Immature natural killer cell (primary cell): Measurements from ENCODE around the gene SLC4A8. TPM values are rescaled to one million over a fixed set of nuclear protein-coding genes. Genes with fewer than 3 reads are reported as not detected.
A peak's percentile ranks its signal among the peaks of the same experiment; 100 is the strongest.

Experiments
- DNase-seq, 3 donors: peaks; one replicate each; pipeline ENCODE4 v3.0.0; 2022; ENCODE audit warnings: mixed read lengths in 1 of 3
- H3K27ac Mint-ChIP-seq, 6 donors: one replicate each; pipeline ENCODE4 v1.8.0; 2020; ENCODE audit warnings: mixed read lengths in 6 of 6, mild to moderate bottlenecking in 5 of 6, inconsistent platforms in 4 of 6, moderate library complexity in 3 of 6
- H3K27me3 Mint-ChIP-seq, 3 donors: one replicate each; pipeline ENCODE4 v1.8.0; 2020 to 2021; ENCODE audit warnings: low read depth in 3 of 3, mild to moderate bottlenecking in 3 of 3, mixed read lengths in 3 of 3, moderate library complexity in 3 of 3, inconsistent platforms in 1 of 3
- H3K36me3 Mint-ChIP-seq, 3 donors: one replicate each; pipeline ENCODE4 v1.8.0; 2020; ENCODE audit warnings: mixed read lengths in 3 of 3, inconsistent platforms in 2 of 3, mild to moderate bottlenecking in 2 of 3
- H3K4me1 Mint-ChIP-seq, 2 donors: one replicate each; pipeline ENCODE4 v1.8.0; 2020; ENCODE audit warnings: inconsistent platforms in 2 of 2, mild to moderate bottlenecking in 2 of 2, mixed read lengths in 2 of 2, moderate library complexity in 1 of 2
- H3K4me3 Mint-ChIP-seq, 5 donors: one replicate each; pipeline ENCODE4 v1.8.0; 2020; ENCODE audit warnings: mild to moderate bottlenecking in 5 of 5, mixed read lengths in 5 of 5, inconsistent platforms in 3 of 5, moderate library complexity in 3 of 5
- H3K9me3 Mint-ChIP-seq, 6 donors: one replicate each; pipeline ENCODE4 v1.8.0; 2020; ENCODE audit warnings: mild to moderate bottlenecking in 6 of 6, mixed read lengths in 6 of 6, inconsistent platforms in 4 of 6, moderate library complexity in 3 of 6
- polyA plus RNA-seq, 3 donors: library from polyadenylated mRNA; unstranded; fragments of 300-500 nt; fragmentation: Illumina TruSeq; gene quantifications; one replicate each; pipeline ENCODE4 v1.2.3, GENCODE V29; 2021

SLC4A8 gene
- 1 to 10 TPM in 2 of 3 donors, not detected in 1; 1.2 TPM for polyA plus RNA-seq

- peak within 1 kb of the TSS; percentile 82 to 89 (median 87) for H3K4me3 Mint-ChIP-seq
- no peaks in the 10 kb centered on the region for H3K9me3 Mint-ChIP-seq
- H3K27ac Mint-ChIP-seq, result peak within 1 kb of the TSS; percentile 40 to 81 (median 75)
- H3K4me1 Mint-ChIP-seq, result peaks cover 11 to 19% of the 10 kb centered on the region in 2 donors
- H3K27me3 Mint-ChIP-seq, result peaks cover 0 to 4% (median 3%) of the 10 kb centered on the region in 3 donors
- H3K36me3 Mint-ChIP-seq, result no peaks in the 10 kb centered on the region
- DNase-seq, result peak; percentile 87 to 88 (median 87)
Observed at GRCh38 chr12:51424662-51425539, at the start of gene SLC4A8. Gene SLC4A8 (plus strand): TSS chr12:51424831. CDS start chr12:51424988, 157 bp downstream.

GRCh38 chr12:51374856-51375255, 49.8 kb upstream of the SLC4A8 start:
- H3K4me1 Mint-ChIP-seq, result peaks cover 17 to 20% of the 10 kb centered on the region in 2 donors
- peaks cover 0 to 5% (median 5%) of the 10 kb centered on the region in 3 donors for H3K27me3 Mint-ChIP-seq
- peaks cover 37 to 72% (median 58%) of the 10 kb centered on the region in 3 donors for H3K36me3 Mint-ChIP-seq
- H3K9me3 Mint-ChIP-seq, result no peaks in the 10 kb centered on the region
- no peak overlapping the region for H3K4me3 Mint-ChIP-seq
- H3K27ac Mint-ChIP-seq, result peak overlapping the region in 3 of 6 donors; percentile 38 to 84 (median 59)
- DNase-seq, result no peak

GRCh38 chr12:51377099-51377984, 47.3 kb upstream of the SLC4A8 start:
- no peak overlapping the region for H3K4me3 Mint-ChIP-seq
- H3K27ac Mint-ChIP-seq, result peak overlapping the region in 2 of 6 donors; percentile 47 to 57
- H3K36me3 Mint-ChIP-seq, result peaks cover 38 to 76% (median 58%) of the 10 kb centered on the region in 3 donors
- no peaks in the 10 kb centered on the region for H3K27me3 Mint-ChIP-seq
- H3K4me1 Mint-ChIP-seq, result peaks cover 5 to 6% of the 10 kb centered on the region in 2 donors
- no peaks in the 10 kb centered on the region for H3K9me3 Mint-ChIP-seq
- DNase-seq, result no peak

GRCh38 chr12:51378749-51379148, 45.9 kb upstream of the SLC4A8 start:
- H3K9me3 Mint-ChIP-seq, result no peaks in the 10 kb centered on the region
- no peak for DNase-seq
- H3K4me3 Mint-ChIP-seq, result no peak overlapping the region
- H3K4me1 Mint-ChIP-seq, result peaks cover 5 to 6% of the 10 kb centered on the region in 2 donors
- H3K27ac Mint-ChIP-seq, result peak overlapping the region in 1 of 6 donors; percentile 62
- H3K27me3 Mint-ChIP-seq, result no peaks in the 10 kb centered on the region
- H3K36me3 Mint-ChIP-seq, result peaks cover 38 to 75% (median 59%) of the 10 kb centered on the region in 3 donors

GRCh38 chr12:51379571-51379970, 45.1 kb upstream of the SLC4A8 start:
- no peak overlapping the region for H3K27ac Mint-ChIP-seq
- H3K4me1 Mint-ChIP-seq, result peaks cover 5 to 6% of the 10 kb centered on the region in 2 donors
- no peak overlapping the region for H3K4me3 Mint-ChIP-seq
- no peaks in the 10 kb centered on the region for H3K27me3 Mint-ChIP-seq
- DNase-seq, result no peak
- H3K9me3 Mint-ChIP-seq, result no peaks in the 10 kb centered on the region
- peaks cover 36 to 70% (median 58%) of the 10 kb centered on the region in 3 donors for H3K36me3 Mint-ChIP-seq

GRCh38 chr12:51381226-51382079, 43.2 kb upstream of the SLC4A8 start:
- no peak for DNase-seq
- Mint-ChIP-seq H3K36me3 (peaks cover 29 to 67% (median 58%) of the 10 kb centered on the region in 3 donors), H3K4me3 (no peak overlapping the region), H3K27me3 (no peaks in the 10 kb centered on the region), H3K9me3 (no peaks in the 10 kb centered on the region), H3K27ac (peak overlapping the region in 1 of 6 donors; percentile 47), H3K4me1 (peaks cover 10 to 12% of the 10 kb centered on the region in 2 donors)

GRCh38 chr12:51382173-51382572, 42.5 kb upstream of the SLC4A8 start:
- DNase-seq, result no peak
- no peaks in the 10 kb centered on the region for H3K27me3 Mint-ChIP-seq
- H3K36me3 Mint-ChIP-seq, result peaks cover 29 to 61% (median 59%) of the 10 kb centered on the region in 3 donors
- no peaks in the 10 kb centered on the region for H3K9me3 Mint-ChIP-seq
- H3K4me3 Mint-ChIP-seq, result no peak overlapping the region
- H3K4me1 Mint-ChIP-seq, result peaks cover 14 to 16% of the 10 kb centered on the region in 2 donors
- H3K27ac Mint-ChIP-seq, result peak overlapping the region in 1 of 6 donors; percentile 31

- no peaks in the 10 kb centered on the region for H3K27me3 Mint-ChIP-seq
- H3K27ac Mint-ChIP-seq, result peak overlapping the region in 2 of 6 donors; percentile 32 to 40
- H3K4me1 Mint-ChIP-seq, result peaks cover 22 to 27% of the 10 kb centered on the region in 2 donors
- H3K9me3 Mint-ChIP-seq, result no peaks in the 10 kb centered on the region
- H3K36me3 Mint-ChIP-seq, result peaks cover 23 to 50% (median 47%) of the 10 kb centered on the region in 3 donors
- H3K4me3 Mint-ChIP-seq, result no peak overlapping the region
- no peak for DNase-seq
Observed at GRCh38 chr12:51383269-51383905, 41.2 kb upstream of the SLC4A8 start.

- H3K27ac Mint-ChIP-seq, result peak overlapping the region in 4 of 6 donors; percentile 15 to 67 (median 50)
- peaks cover 13 to 33% (median 26%) of the 10 kb centered on the region in 3 donors for H3K36me3 Mint-ChIP-seq
- H3K4me1 Mint-ChIP-seq, result peaks cover 49 to 54% of the 10 kb centered on the region in 2 donors
- no peaks in the 10 kb centered on the region for H3K9me3 Mint-ChIP-seq
- H3K27me3 Mint-ChIP-seq, result peaks cover 0 to 7% (median 2%) of the 10 kb centered on the region in 3 donors
- DNase-seq, result no peak
- no peak overlapping the region for H3K4me3 Mint-ChIP-seq
Observed at GRCh38 chr12:51386351-51386750, 38.3 kb upstream of the SLC4A8 start.

GRCh38 chr12:51388069-51388799, 36.4 kb upstream of the SLC4A8 start:
- peak overlapping the region in 5 of 6 donors; percentile 36 to 92 (median 41) for H3K27ac Mint-ChIP-seq

GRCh38 chr12:51388846-51389245, 35.8 kb upstream of the SLC4A8 start:
- H3K36me3 Mint-ChIP-seq, result peaks cover 0 to 12% (median 7%) of the 10 kb centered on the region in 3 donors
- no peaks in the 10 kb centered on the region for H3K9me3 Mint-ChIP-seq
- H3K27me3 Mint-ChIP-seq, result peaks cover 4 to 10% (median 8%) of the 10 kb centered on the region in 3 donors
- DNase-seq, result no peak
- peaks cover 64 to 74% of the 10 kb centered on the region in 2 donors for H3K4me1 Mint-ChIP-seq
- peak overlapping the region; percentile 36 to 92 (median 60) for H3K27ac Mint-ChIP-seq
- H3K4me3 Mint-ChIP-seq, result peak overlapping the region in 2 of 5 donors; percentile 13 to 15

More at GRCh38 chr12:51388069-51388799, 36.4 kb upstream of the SLC4A8 start:
- Mint-ChIP-seq H3K4me3 (peak overlapping the region in 2 of 5 donors; percentile 11 to 14), H3K36me3 (peaks cover 0 to 18% (median 10%) of the 10 kb centered on the region in 3 donors), H3K27me3 (peaks cover 4 to 10% (median 8%) of the 10 kb centered on the region in 3 donors), H3K4me1 (peaks cover 58 to 68% of the 10 kb centered on the region in 2 donors), H3K9me3 (no peaks in the 10 kb centered on the region)
- no peak for DNase-seq
